ENCODE measurements around the gene TSPEAR. TPM values are rescaled to one million over a fixed set of nuclear protein-coding genes. Genes with fewer than 3 reads are reported as not detected.

TSPEAR gene
- total and polyA plus RNA-seq, 2 of the 13 experiments (the other 11 are each of a cell fraction or from before 2014, with no cell fraction given), result 0.07 to 0.32 TPM

GRCh38 chr21:44506279-44507255 is 204.8 kb downstream of the TSPEAR start (continued):
- TF ChIP-seq TBX3 (IDR thresholded peaks at IDR 0.05; ENCODE audit: borderline replicate concordance) (no peak), STAT6 (CRISPR knock-in tag; IDR thresholded peaks at IDR 0.05; ENCODE audit: borderline replicate concordance) (no peak), SMAD3 (CRISPR knock-in tag; IDR thresholded peaks at IDR 0.05) (no peak), MBNL3 (CRISPR knock-in tag; conservative IDR thresholded peaks at IDR 0.05) (no peak), ZNF496 (CRISPR knock-in tag; IDR thresholded peaks at IDR 0.05; ENCODE audit: insufficient replicate concordance) (no peak), TBX2 (CRISPR knock-in tag; IDR thresholded peaks at IDR 0.05; ENCODE audit: borderline replicate concordance) (no peak), ZNF280D (CRISPR knock-in tag; IDR thresholded peaks at IDR 0.05) (0 out of 2 replicates have a peak, but pooled peaks have one; percentile 25), ATF5 (CRISPR knock-in tag; IDR thresholded peaks at IDR 0.05; ENCODE audit: low read depth) (no peak), ZNF512 (CRISPR knock-in tag; IDR thresholded peaks at IDR 0.05) (no peak), SMC3 (IDR thresholded peaks at IDR 0.05; ENCODE audit: low read length) (no peak), ZNF644 (CRISPR knock-in tag; IDR thresholded peaks at IDR 0.05; ENCODE audit: low read depth) (no peak), ZNF782 (CRISPR knock-in tag; IDR thresholded peaks at IDR 0.05; ENCODE audit: borderline replicate concordance) (no peak), SETDB1 (CRISPR knock-in tag; IDR thresholded peaks at IDR 0.05; ENCODE audit: borderline replicate concordance) (no peak), MZF1 (CRISPR knock-in tag; IDR thresholded peaks at IDR 0.05; ENCODE audit: borderline replicate concordance) (no peak), IRF1 (CRISPR knock-in tag; IDR thresholded peaks at IDR 0.05; ENCODE audit: low read depth) (no peak), JUN (CRISPR knock-in tag; IDR thresholded peaks at IDR 0.05) (no peak), ARID2 (CRISPR knock-in tag; IDR thresholded peaks at IDR 0.05; ENCODE audit: borderline replicate concordance) (no peak), GPN1 (CRISPR knock-in tag; IDR thresholded peaks at IDR 0.05; ENCODE audit: borderline replicate concordance) (no peak)
